Keratinocyte (primary cell): ENCODE measurements around the gene ALOX12B. TPM values are rescaled to one million over a fixed set of nuclear protein-coding genes. Genes with fewer than 3 reads are reported as not detected.

Experiments used
- DNase-seq: peaks from one replicate; pipeline ENCODE4 v3.0.0-alpha.2; 2011; ENCODE audit warnings: low read depth, missing footprints, low spot score
- FAIRE-seq: peaks from 2 replicates; lab custom pipeline; 2011; peaks lifted over from hg19 to GRCh38; lab: Jason Lieb, UNC
- H2AFZ ChIP-seq: 2 replicates; pipeline ENCODE4 v1.6.0; 2012; ENCODE audit warnings: low read length, control low read depth, inconsistent platforms; ENCODE audit not compliant: control insufficient read depth
- H3K27ac ChIP-seq: 2 replicates; pipeline ENCODE4 v1.5.1; 2011; ENCODE audit warnings: low read length; ENCODE audit not compliant: control insufficient read depth, insufficient read depth
- H3K27me3 ChIP-seq: 3 replicates; pipeline ENCODE4 v1.6.0; 2011; ENCODE audit warnings: low read length; ENCODE audit not compliant: control insufficient read depth, insufficient read depth; ENCODE audit errors: extremely low read depth
- H3K36me3 ChIP-seq, 2 experiments: 2 replicates in 1 of 2; 3 replicates in 1 of 2; pipeline ENCODE4 v1.5.1; 2011; ENCODE audit warnings: low read length in 2 of 2, mild to moderate bottlenecking in 1 of 2; ENCODE audit not compliant: control insufficient read depth in 2 of 2, insufficient read depth in 2 of 2; ENCODE audit errors: extremely low read depth in 1 of 2
- H3K4me1 ChIP-seq: 3 replicates; pipeline ENCODE4 v1.5.1; 2011; ENCODE audit warnings: low read length; ENCODE audit not compliant: control insufficient read depth, insufficient read depth; ENCODE audit errors: extremely low read depth
- H3K4me2 ChIP-seq: 3 replicates; pipeline ENCODE4 v1.6.0; 2011; ENCODE audit warnings: low read depth, low read length; ENCODE audit not compliant: control insufficient read depth, insufficient read depth; ENCODE audit errors: extremely low read depth
- H3K4me3 ChIP-seq, 3 experiments: fragments of 200-600 bp in 1 of 3; sonication (generic) in 1 of 3; 2 replicates in 2 of 3; 3 replicates in 1 of 3; pipeline ENCODE4 v1.5.1; 2011 to 2016; ENCODE audit warnings: low read length in 3 of 3, mild to moderate bottlenecking in 3 of 3, control low read depth in 2 of 3, inconsistent platforms in 1 of 3, low read depth in 1 of 3, mixed read lengths in 1 of 3, mixed run types in 1 of 3, moderate library complexity in 1 of 3; ENCODE audit not compliant: control insufficient read depth in 2 of 3, insufficient read depth in 2 of 3; ENCODE audit errors: extremely low read depth in 1 of 3
- H3K79me2 ChIP-seq: 2 replicates; pipeline ENCODE4 v1.6.0; 2012; ENCODE audit warnings: low read length; ENCODE audit not compliant: control insufficient read depth, insufficient read depth
- H3K9ac ChIP-seq: 3 replicates; pipeline ENCODE4 v1.6.0; 2011; ENCODE audit warnings: low read length; ENCODE audit not compliant: control insufficient read depth, insufficient read depth; ENCODE audit errors: extremely low read depth
- H3K9me1 ChIP-seq: 3 replicates; pipeline ENCODE4 v1.6.0; 2011; ENCODE audit warnings: low read length; ENCODE audit not compliant: control insufficient read depth, insufficient read depth; ENCODE audit errors: extremely low read depth
- H3K9me3 ChIP-seq: 2 replicates; pipeline ENCODE4 v1.5.1; 2012; ENCODE audit warnings: low read depth, low read length; ENCODE audit not compliant: control insufficient read depth
- H4K20me1 ChIP-seq: 3 replicates; pipeline ENCODE4 v1.6.0; 2011; ENCODE audit warnings: low read length; ENCODE audit not compliant: control insufficient read depth, insufficient read depth; ENCODE audit errors: extremely low read depth
- EZH2 ChIP-seq: IDR thresholded peaks from one replicate; pipeline ENCODE4 v1.6.1; 2012; ENCODE audit warnings: inconsistent platforms, mild to moderate bottlenecking, low read length, moderate library complexity
- dilution Hi-C: fragments of 300-500 bp; cut with MboI; formaldehyde crosslinking; loops from one replicate; pipeline ENCODE4 v1.7.0; 2020; ENCODE audit warnings: low sequenced_read_pairs; ENCODE audit not compliant: extremely low pct_ligation_motif_present
- polyA plus RNA-seq, 5 experiments: library from polyadenylated mRNA; depleted of rRNA in 3 of 5; stranded (reverse) in 3 of 5; stranded (forward) in 1 of 5; unstranded in 1 of 5; fragments of >200 nt; gene quantifications; 1 replicate in 1 of 5; 2 replicates in 3 of 5; 3 replicates in 1 of 5; pipeline versions ENCODE4 v1.2.1 to v1.2.3, GENCODE V29; 2011 to 2012; ENCODE audit warnings: missing spikeins in 2 of 5, low read depth in 1 of 5, low replicate concordance in 1 of 5
- TF ChIP-seq, protein P1 (sequence below), 3 experiments: IDR thresholded peaks in 1 of 3; conservative IDR thresholded peaks in 1 of 3; optimal IDR thresholded peaks in 1 of 3; 2 replicates in 2 of 3; 3 replicates in 1 of 3; pipeline versions ENCODE3 to v1.5.1; 2011; ENCODE audit warnings: low read length in 3 of 3, mild to moderate bottlenecking in 3 of 3, moderate library complexity in 2 of 3, control low read depth in 1 of 3, inconsistent platforms in 1 of 3; ENCODE audit not compliant: insufficient read depth in 2 of 3; ENCODE audit errors: extremely low read depth in 1 of 3

ALOX12B gene
- polyA plus RNA-seq, 1 donor (not counting 4 experiments of a cell fraction or from before 2014, with no cell fraction given): 0.47 TPM

DNA sequence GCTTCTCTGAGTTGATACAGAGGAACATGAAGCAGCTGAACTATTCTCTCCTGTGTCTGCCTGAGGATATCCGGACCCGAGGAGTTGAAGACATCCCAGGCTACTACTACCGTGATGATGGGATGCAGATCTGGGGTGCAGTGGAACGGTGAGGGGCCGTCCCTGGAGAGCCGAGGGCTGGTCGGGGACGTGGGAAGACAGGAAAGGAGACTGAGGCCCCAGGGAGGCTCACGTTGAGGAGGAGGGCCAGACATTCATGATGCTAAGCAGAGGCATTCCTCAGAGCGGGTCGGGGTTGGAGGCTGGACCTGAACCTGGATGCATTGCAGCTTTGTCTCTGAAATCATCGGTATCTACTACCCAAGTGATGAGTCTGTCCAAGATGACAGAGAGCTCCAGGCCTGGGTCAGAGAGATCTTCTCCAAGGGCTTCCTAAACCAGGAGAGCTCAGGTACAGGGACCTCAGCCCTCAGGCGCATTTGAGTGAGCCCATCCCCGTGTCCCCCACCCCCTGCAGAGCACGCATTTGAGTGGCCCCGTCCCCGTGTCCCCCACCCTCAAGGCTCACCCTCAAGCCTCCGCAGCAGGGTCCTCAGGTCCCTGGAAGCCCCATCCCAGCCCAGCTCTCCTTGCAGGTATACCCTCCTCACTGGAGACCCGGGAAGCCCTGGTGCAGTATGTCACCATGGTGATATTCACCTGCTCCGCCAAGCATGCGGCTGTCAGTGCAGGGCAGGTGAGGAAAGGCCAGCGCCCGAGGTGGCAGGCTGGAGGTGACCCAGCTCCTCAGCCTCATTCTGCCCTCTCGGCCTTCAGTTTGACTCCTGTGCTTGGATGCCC is 40.4 kb downstream of the ALOX12B start:
- Histone ChIP-seq H3K9ac (no peak overlapping the region), H3K27ac (no peak overlapping the region), H4K20me1 (no peaks in the 10 kb centered on the region), H2AFZ (no peak overlapping the region), H3K4me2 (no peak overlapping the region), H3K79me2 (no peaks in the 10 kb centered on the region), H3K9me1 (no peaks in the 10 kb centered on the region), H3K4me1 (no peaks in the 10 kb centered on the region), H3K36me3 (peaks cover 0 to 16% of the 10 kb centered on the region in 2 experiments), H3K27me3 (no peaks in the 10 kb centered on the region), H3K4me3 (no peak overlapping the region), H3K9me3 (no peaks in the 10 kb centered on the region)
- TF ChIP-seq, protein P1, sequence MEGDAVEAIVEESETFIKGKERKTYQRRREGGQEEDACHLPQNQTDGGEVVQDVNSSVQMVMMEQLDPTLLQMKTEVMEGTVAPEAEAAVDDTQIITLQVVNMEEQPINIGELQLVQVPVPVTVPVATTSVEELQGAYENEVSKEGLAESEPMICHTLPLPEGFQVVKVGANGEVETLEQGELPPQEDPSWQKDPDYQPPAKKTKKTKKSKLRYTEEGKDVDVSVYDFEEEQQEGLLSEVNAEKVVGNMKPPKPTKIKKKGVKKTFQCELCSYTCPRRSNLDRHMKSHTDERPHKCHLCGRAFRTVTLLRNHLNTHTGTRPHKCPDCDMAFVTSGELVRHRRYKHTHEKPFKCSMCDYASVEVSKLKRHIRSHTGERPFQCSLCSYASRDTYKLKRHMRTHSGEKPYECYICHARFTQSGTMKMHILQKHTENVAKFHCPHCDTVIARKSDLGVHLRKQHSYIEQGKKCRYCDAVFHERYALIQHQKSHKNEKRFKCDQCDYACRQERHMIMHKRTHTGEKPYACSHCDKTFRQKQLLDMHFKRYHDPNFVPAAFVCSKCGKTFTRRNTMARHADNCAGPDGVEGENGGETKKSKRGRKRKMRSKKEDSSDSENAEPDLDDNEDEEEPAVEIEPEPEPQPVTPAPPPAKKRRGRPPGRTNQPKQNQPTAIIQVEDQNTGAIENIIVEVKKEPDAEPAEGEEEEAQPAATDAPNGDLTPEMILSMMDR (optimal IDR thresholded peaks at IDR 0.05 in 1 of 3, IDR thresholded peaks at IDR 0.05 in 1 of 3, conservative IDR thresholded peaks at IDR 0.05 in 1 of 3; ENCODE audit: extremely low read depth in 1 of 3, insufficient read depth in 2 of 3, low read length in 3 of 3): no peak
- TF ChIP-seq EZH2: no peak
- dilution Hi-C loops: no loop called here
- FAIRE-seq: no peak
- DNase-seq: no peak

DNA sequence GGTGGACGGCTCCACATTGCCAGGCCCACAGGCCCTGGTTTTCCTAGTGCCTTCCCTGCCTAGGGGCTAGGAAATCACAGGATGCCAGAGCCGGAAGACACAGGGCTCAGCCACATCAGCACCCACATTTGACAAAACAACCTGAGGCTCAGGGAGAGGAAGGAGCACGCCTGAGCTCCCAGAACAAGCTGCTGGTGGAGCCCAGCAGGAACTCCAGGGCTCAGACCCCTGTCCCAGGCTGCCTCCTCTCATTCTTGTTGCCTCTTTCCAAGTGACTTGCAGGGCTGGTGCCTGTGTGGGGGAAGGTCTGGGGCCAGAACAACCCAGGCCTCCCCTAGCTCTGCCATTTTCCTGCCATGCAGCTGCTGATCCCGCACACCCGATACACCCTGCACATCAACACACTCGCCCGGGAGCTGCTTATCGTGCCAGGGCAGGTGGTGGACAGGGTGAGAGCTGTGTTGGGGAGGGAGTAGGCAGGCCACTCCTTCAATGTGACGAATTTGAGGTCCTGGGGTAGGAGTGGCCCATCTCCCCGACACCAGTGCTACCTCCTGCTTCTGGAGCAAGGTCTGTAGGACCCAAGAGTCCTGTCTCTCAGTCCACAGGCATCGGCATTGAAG is 41.1 kb downstream of the ALOX12B start:
- Histone ChIP-seq H3K9me1 (no peaks in the 10 kb centered on the region), H3K9ac (no peak overlapping the region), H3K4me2 (no peak overlapping the region), H3K79me2 (no peaks in the 10 kb centered on the region), H3K4me1 (peaks cover 4% of the 10 kb centered on the region), H3K9me3 (no peaks in the 10 kb centered on the region), H3K4me3 (no peak overlapping the region), H3K36me3 (peaks cover 0 to 17% of the 10 kb centered on the region in 2 experiments), H2AFZ (no peak overlapping the region), H3K27ac (no peak overlapping the region), H4K20me1 (no peaks in the 10 kb centered on the region), H3K27me3 (no peaks in the 10 kb centered on the region)
- DNase-seq: no peak
- TF ChIP-seq EZH2: no peak
- FAIRE-seq: no peak
- dilution Hi-C loops: no loop called here
